H9 (cell line): ENCODE data around the gene MLST8. TPM values are rescaled to one million over a fixed set of nuclear protein-coding genes. Genes with fewer than 3 reads are reported as not detected.

Source experiments
- DNase-seq: peaks from one replicate; pipeline ENCODE4 v3.0.0-alpha.2; 2017
- H2AFZ ChIP-seq: one replicate; pipeline ENCODE4 v1.6.1; 2013; ENCODE audit warnings: mild to moderate bottlenecking, low read length, control low read depth, moderate library complexity
- H2AK5ac ChIP-seq: 2 replicates; pipeline ENCODE4 v1.6.1; 2013; ENCODE audit warnings: low read length, control low read depth, mixed read lengths; ENCODE audit not compliant: insufficient read length
- H2BK120ac ChIP-seq: one replicate; pipeline ENCODE4 v1.6.1; 2013; ENCODE audit warnings: low read depth, mild to moderate bottlenecking, low read length, control low read depth, inconsistent platforms; ENCODE audit not compliant: poor library complexity, severe bottlenecking
- H2BK12ac ChIP-seq: 2 replicates; pipeline ENCODE4 v1.6.1; 2013; ENCODE audit warnings: low read length, control low read depth, mixed read lengths, low read depth; ENCODE audit not compliant: insufficient read length
- H2BK15ac ChIP-seq: 2 replicates; pipeline ENCODE4 v1.6.1; 2013; ENCODE audit warnings: low read depth, low read length, control low read depth
- H2BK20ac ChIP-seq: one replicate; pipeline ENCODE4 v1.6.1; 2013; ENCODE audit warnings: low read depth, mild to moderate bottlenecking, low read length, control low read depth, inconsistent platforms; ENCODE audit not compliant: poor library complexity, severe bottlenecking
- H2BK5ac ChIP-seq: 2 replicates; pipeline ENCODE4 v1.6.1; 2013; ENCODE audit warnings: low read length, control low read depth, mixed read lengths; ENCODE audit not compliant: insufficient read length
- H3K14ac ChIP-seq: 2 replicates; pipeline ENCODE4 v1.6.1; 2013; ENCODE audit warnings: low read length, control low read depth; ENCODE audit not compliant: insufficient read depth
- H3K18ac ChIP-seq: 2 replicates; pipeline ENCODE4 v1.6.1; 2013; ENCODE audit warnings: low read depth, mild to moderate bottlenecking, mixed read lengths, low read length, control low read depth; ENCODE audit not compliant: insufficient read length
- H3K23ac ChIP-seq: 2 replicates; pipeline ENCODE4 v1.6.1; 2013; ENCODE audit warnings: low read length, control low read depth, mixed read lengths, low read depth; ENCODE audit not compliant: insufficient read length
- H3K23me2 ChIP-seq: 2 replicates; pipeline ENCODE4 v1.6.1; 2013; ENCODE audit warnings: low read depth, mild to moderate bottlenecking, mixed read lengths, low read length, control low read depth; ENCODE audit not compliant: insufficient read length, poor library complexity, severe bottlenecking
- H3K27ac ChIP-seq: 2 replicates; pipeline ENCODE4 v1.5.1; 2013; ENCODE audit warnings: low read length, control low read depth, mixed read lengths, low read depth; ENCODE audit not compliant: insufficient read length
- H3K27me3 ChIP-seq: 2 replicates; pipeline ENCODE4 v1.6.1; 2013; ENCODE audit warnings: low read length, control low read depth, inconsistent platforms; ENCODE audit not compliant: insufficient read depth
- H3K4ac ChIP-seq: 2 replicates; pipeline ENCODE4 v1.6.1; 2013; ENCODE audit warnings: low read depth, mild to moderate bottlenecking, control low read depth, inconsistent platforms, low read length, moderate library complexity
- H3K4me1 ChIP-seq: 2 replicates; pipeline ENCODE4 v1.6.1; 2013; ENCODE audit warnings: low read length, control low read depth, inconsistent platforms; ENCODE audit not compliant: insufficient read depth
- H3K4me2 ChIP-seq: 2 replicates; pipeline ENCODE4 v1.6.1; 2013; ENCODE audit warnings: low read length, control low read depth, mixed read lengths; ENCODE audit not compliant: insufficient read length, insufficient read depth
- H3K56ac ChIP-seq: 2 replicates; pipeline ENCODE4 v1.6.1; 2013; ENCODE audit warnings: low read depth, mild to moderate bottlenecking, mixed read lengths, low read length, control low read depth; ENCODE audit not compliant: insufficient read length
- H3K79me1 ChIP-seq: 2 replicates; pipeline ENCODE4 v1.6.1; 2013; ENCODE audit warnings: low read depth, mild to moderate bottlenecking, moderate library complexity, low read length, control low read depth, inconsistent platforms; ENCODE audit not compliant: insufficient read depth, poor library complexity, severe bottlenecking
- H3K79me2 ChIP-seq: 2 replicates; pipeline ENCODE4 v1.6.1; 2013; ENCODE audit warnings: low read length, control low read depth, inconsistent platforms; ENCODE audit not compliant: insufficient read depth
- H3K9ac ChIP-seq: 2 replicates; pipeline ENCODE4 v1.6.1; 2013; ENCODE audit warnings: low read length, control low read depth, mixed read lengths; ENCODE audit not compliant: insufficient read length; ENCODE audit errors: extremely low read depth
- H3K9me3 ChIP-seq: one replicate; pipeline ENCODE4 v1.6.1; 2013; ENCODE audit warnings: low read depth, low read length, inconsistent platforms; ENCODE audit not compliant: control insufficient read depth
- H3T11ph ChIP-seq: one replicate; pipeline ENCODE4 v1.6.1; 2013; ENCODE audit warnings: mild to moderate bottlenecking, low read length, control low read depth, inconsistent platforms
- H4K20me1 ChIP-seq: one replicate; pipeline ENCODE4 v1.6.1; 2013; ENCODE audit not compliant: control insufficient read depth, insufficient read length, insufficient read depth
- H4K5ac ChIP-seq: 2 replicates; pipeline ENCODE4 v1.6.1; 2013; ENCODE audit warnings: low read depth, mild to moderate bottlenecking, mixed read lengths, low read length, control low read depth; ENCODE audit not compliant: insufficient read length
- H4K8ac ChIP-seq: replicated peaks from 2 replicates; pipeline ENCODE4 v1.6.1; 2013; ENCODE audit warnings: low read length, control low read depth, mixed read lengths, low read depth; ENCODE audit not compliant: insufficient read length
- H4K91ac ChIP-seq: 2 replicates; pipeline ENCODE4 v1.6.1; 2013; ENCODE audit warnings: low read depth, mild to moderate bottlenecking, moderate library complexity, mixed read lengths, low read length, control low read depth; ENCODE audit not compliant: insufficient read length
- H3K27ac Mint-ChIP-seq, 3 experiments: 2 replicates in 2 of 3; 3 replicates in 1 of 3; pipeline ENCODE4 v1.8.0; 2020 to 2021; ENCODE audit warnings: mixed read lengths in 3 of 3, mild to moderate bottlenecking in 1 of 3, moderate library complexity in 1 of 3
- H3K27me3 Mint-ChIP-seq: 2 replicates; pipeline ENCODE4 v1.8.0; 2021; ENCODE audit warnings: low read depth, mild to moderate bottlenecking, moderate library complexity, mixed read lengths
- H3K36me3 Mint-ChIP-seq, 3 experiments: 2 replicates in 2 of 3; 3 replicates in 1 of 3; pipeline ENCODE4 v1.8.0; 2020 to 2021; ENCODE audit warnings: low read depth in 3 of 3, mixed read lengths in 3 of 3; ENCODE audit not compliant: insufficient read depth in 1 of 3
- H3K4me1 Mint-ChIP-seq, 2 experiments: 2 replicates each; pipeline ENCODE4 v1.8.0; 2020; ENCODE audit warnings: mixed read lengths in 2 of 2
- H3K4me3 Mint-ChIP-seq, 2 experiments: 2 replicates in 1 of 2; 3 replicates in 1 of 2; pipeline ENCODE4 v1.8.0; 2020 to 2021; ENCODE audit warnings: mild to moderate bottlenecking in 2 of 2, mixed read lengths in 2 of 2, moderate library complexity in 1 of 2
- H3K9me3 Mint-ChIP-seq, 2 experiments: 2 replicates in 1 of 2; 3 replicates in 1 of 2; pipeline ENCODE4 v1.8.0; 2020; ENCODE audit warnings: mild to moderate bottlenecking in 2 of 2, mixed read lengths in 2 of 2, moderate library complexity in 1 of 2
- CTCF ChIP-seq: fragments of 200-600 bp; sonication (generic); conservative IDR thresholded peaks from 3 replicates; pipeline ENCODE4 v1.8.0; 2021; ENCODE audit warnings: antibody characterized with exemption, mild to moderate bottlenecking
- WGBS: extraction: QIAGEN DNeasy Blood & Tissue Kit; methylation state at CpG from one replicate; pipeline ENCODE4 v1.1.7; 2013; ENCODE audit warnings: missing lambda C conversion rate, low lambda C conversion rate, mixed read lengths; ENCODE audit not compliant: insufficient read length; ENCODE audit errors: extremely low coverage; 5-methylcytosine and 5-hydroxymethylcytosine counted together
- total RNA-seq: library from RNA; stranded (reverse); gene quantifications from 2 replicates; pipeline ENCODE4 v1.2.1, GENCODE V29; 2021

The MLST8 gene
- total RNA-seq, 1 experiment from 2014 or later: 74.5 TPM

GRCh38 chr16:2190659-2191445 is 14.4 kb upstream of the MLST8 start:
- Mint-ChIP-seq H3K27ac (no peak overlapping the region), H3K9me3 (no peaks in the 10 kb centered on the region), H3K4me3 (no peak overlapping the region), H3K27me3 (peaks cover 2% of the 10 kb centered on the region), H3K36me3 (no peaks in the 10 kb centered on the region), H3K4me1 (peaks cover 4 to 6% of the 10 kb centered on the region in 2 experiments; a peak in 1 of 4 replicates)
- Histone ChIP-seq H3K4ac (no peak overlapping the region), H3K27me3 (no peaks in the 10 kb centered on the region), H3K56ac (no peak overlapping the region), H2AFZ (no peak overlapping the region), H3T11ph (no peak overlapping the region), H2AK5ac (no peak overlapping the region), H4K5ac (no peak overlapping the region), H2BK5ac (no peak overlapping the region), H3K23me2 (peaks cover 7% of the 10 kb centered on the region), H4K20me1 (no peaks in the 10 kb centered on the region), H3K9ac (no peak overlapping the region), H3K18ac (no peak overlapping the region), H3K79me2 (no peaks in the 10 kb centered on the region), H3K9me3 (no peaks in the 10 kb centered on the region), H2BK15ac (no peak overlapping the region), H3K79me1 (no peaks in the 10 kb centered on the region), H3K4me2 (no peak overlapping the region), H2BK120ac (no peak overlapping the region), H2BK12ac (no peak overlapping the region), H3K4me1 (no peaks in the 10 kb centered on the region), H4K91ac (no peak overlapping the region), H3K14ac (no peak overlapping the region), H3K27ac (no peak overlapping the region), H4K8ac (no peak overlapping the region), H3K23ac (no peak overlapping the region), H2BK20ac (no peak overlapping the region)
- DNase-seq: no peak
- no peak for TF ChIP-seq CTCF
- no CpG with 5 or more reads among the region's 25 CpGs for WGBS
